HepG2 (cell line): ENCODE results near the gene AUTS2. TPM values are rescaled to one million over a fixed set of nuclear protein-coding genes. Genes with fewer than 3 reads are reported as not detected.

ENCODE experiments used
- ATAC-seq: fragments of 200-7000 bp; cut with Tn5 transposase; 3 replicates; pipeline ENCODE4 v1.9.1; 2020; ENCODE audit warnings: mild to moderate bottlenecking, moderate library complexity
- BruUV-seq: library from RNA; stranded (reverse); fragments of 400-500 nt; replicated peaks from 2 replicates; lab custom pipeline; 2021; lab: Mats Ljungman, UMichigan
- CTCF ChIA-PET: fragments of 300-600 bp; formaldehyde crosslinking; extraction: SDS; loops from one replicate; lab custom pipeline; 2021; ENCODE audit warnings: low total read pairs, inconsistent platforms, low intra/inter-chr PET ratio; lab: Yijun Ruan, JAX
- POLR2A ChIA-PET: fragments of 350-600 bp; sonication (Branson Sonifier 250); formaldehyde crosslinking; loops from one replicate; lab custom pipeline; 2020; ENCODE audit warnings: antibody characterized with exemption, inconsistent platforms; lab: Yijun Ruan, JAX
- DNase-seq: peaks from one replicate; pipeline ENCODE4 v3.0.0-alpha.2; 2015; ENCODE audit warnings: low spot score
- FAIRE-seq: peaks from 3 replicates; lab custom pipeline; 2011; peaks lifted over from hg19 to GRCh38; lab: Jason Lieb, UNC
- H2AFZ ChIP-seq: one replicate; pipeline ENCODE4 v1.6.1; 2011; ENCODE audit warnings: low read length, inconsistent platforms
- H3K27ac ChIP-seq: fragments of 300-600 bp; 3 replicates; pipeline ENCODE4 v1.8.0; 2011; ENCODE audit warnings: mixed run types, mild to moderate bottlenecking, mixed read lengths, low read length, inconsistent platforms; ENCODE audit not compliant: insufficient read depth; ENCODE audit errors: extremely low read length
- H3K27me3 ChIP-seq, 2 experiments: fragments of 200-600 bp in 1 of 2; 2 replicates in 1 of 2; 3 replicates in 1 of 2; pipeline versions ENCODE4 v1.6.0 to v1.8.0; 2011; ENCODE audit warnings: low read length in 2 of 2, mild to moderate bottlenecking in 2 of 2, moderate library complexity in 2 of 2, inconsistent platforms in 1 of 2; ENCODE audit not compliant: insufficient read depth in 2 of 2, control insufficient read depth in 1 of 2
- H3K36me3 ChIP-seq, 2 experiments: fragments of 200-600 bp in 1 of 2; replicated peaks in 1 of 2; 2 replicates in 1 of 2; 3 replicates in 1 of 2; pipeline versions ENCODE4 v1.5.1 to v1.8.0; 2011; ENCODE audit warnings: low read length in 2 of 2, inconsistent platforms in 1 of 2; ENCODE audit not compliant: insufficient read depth in 2 of 2, control insufficient read depth in 1 of 2
- H3K4me1 ChIP-seq: 2 replicates; pipeline ENCODE4 v1.5.1; 2012; ENCODE audit warnings: low read length, inconsistent platforms; ENCODE audit not compliant: insufficient read depth
- H3K4me2 ChIP-seq: 2 replicates; pipeline ENCODE4 v1.6.0; 2011; ENCODE audit warnings: low read depth, low read length, inconsistent platforms
- H3K4me3 ChIP-seq, 3 experiments: fragments of 200-600 bp in 1 of 3; sonication (generic), shearing (Covaris generic) in 1 of 3; replicated peaks in 1 of 3; 2 replicates each; pipeline ENCODE4 v1.5.1; 2011 to 2016; ENCODE audit warnings: low read length in 3 of 3, inconsistent platforms in 2 of 3, low read depth in 2 of 3, mild to moderate bottlenecking in 2 of 3, control low read depth in 1 of 3, mixed read lengths in 1 of 3; ENCODE audit not compliant: insufficient read depth in 1 of 3
- H3K79me2 ChIP-seq: one replicate; pipeline ENCODE4 v1.6.1; 2011; ENCODE audit warnings: low read length, inconsistent platforms; ENCODE audit not compliant: insufficient read depth
- H3K9ac ChIP-seq: 2 replicates; pipeline ENCODE4 v1.6.0; 2011; ENCODE audit warnings: mild to moderate bottlenecking, low read depth, low read length, inconsistent platforms; ENCODE audit not compliant: insufficient read depth
- H3K9me3 ChIP-seq: 2 replicates; pipeline ENCODE4 v1.5.1; 2012; ENCODE audit warnings: mild to moderate bottlenecking, low read length
- H4K20me1 ChIP-seq: 2 replicates; pipeline ENCODE4 v1.6.0; 2011; ENCODE audit warnings: inconsistent platforms, mild to moderate bottlenecking, low read length, moderate library complexity; ENCODE audit not compliant: insufficient read depth
- FIP1L1 ChIP-seq: fragments of 200-400 bp; formaldehyde crosslinking; IDR thresholded peaks from 2 replicates; pipeline ENCODE4 v1.6.1; 2018; ENCODE audit warnings: low read depth, mild to moderate bottlenecking, low read length, moderate library complexity, borderline replicate concordance; ENCODE audit not compliant: insufficient read depth
- IKZF4 ChIP-seq: sonication (generic); formaldehyde crosslinking; IDR thresholded peaks from 2 replicates; pipeline ENCODE4 v1.5.1; 2020; ENCODE audit warnings: borderline replicate concordance, mild to moderate bottlenecking, low read depth, missing genetic modification reagents; ENCODE audit errors: not compliant biosample characterization
- KAT2B ChIP-seq: fragments of 150-350 bp; IDR thresholded peaks from 2 replicates; pipeline ENCODE4 v1.6.1; 2014; ENCODE audit warnings: low read depth, low read length, borderline replicate concordance
- KDM2A ChIP-seq: sonication (generic); formaldehyde crosslinking; IDR thresholded peaks from 2 replicates; pipeline ENCODE4 v1.4.0; 2020; ENCODE audit warnings: low read depth, missing genetic modification reagents, borderline replicate concordance
- MIXL1 ChIP-seq: IDR thresholded peaks from 2 replicates; pipeline ENCODE4 v1.6.1; 2016
- NFE2L1 ChIP-seq: sonication (generic); formaldehyde crosslinking; IDR thresholded peaks from 2 replicates; pipeline ENCODE4 v1.4.0; 2020; ENCODE audit warnings: missing genetic modification reagents, mild to moderate bottlenecking, borderline replicate concordance
- SNAPC5 ChIP-seq: sonication (generic); formaldehyde crosslinking; IDR thresholded peaks from 2 replicates; pipeline ENCODE4 v1.8.1; 2023; ENCODE audit warnings: mild to moderate bottlenecking, missing genetic modification reagents, borderline replicate concordance
- SOX13 ChIP-seq, 3 experiments: fragments of 450-650 bp in 1 of 3; sonication (generic) in 1 of 3; formaldehyde crosslinking in 1 of 3; IDR thresholded peaks in 2 of 3; conservative IDR thresholded peaks in 1 of 3; 2 replicates each; pipeline versions ENCODE4 v1.5.0 to v1.6.1; 2016 to 2020; ENCODE audit warnings: antibody characterized with exemption in 1 of 3, mild to moderate bottlenecking in 1 of 3, missing compliant biosample characterization in 1 of 3, missing genetic modification reagents in 1 of 3, moderate library complexity in 1 of 3
- SP2 ChIP-seq: sonication (generic); formaldehyde crosslinking; IDR thresholded peaks from 2 replicates; pipeline ENCODE4 v1.5.1; 2020; ENCODE audit warnings: mild to moderate bottlenecking, missing genetic modification reagents
- SRY ChIP-seq: sonication (generic); formaldehyde crosslinking; IDR thresholded peaks from 2 replicates; pipeline ENCODE4 v1.8.0; 2022; ENCODE audit warnings: mild to moderate bottlenecking, missing genetic modification reagents
- TCF12 ChIP-seq, 2 experiments: fragments of 450-650 bp in 1 of 2; sonication (generic) in 1 of 2; formaldehyde crosslinking in 1 of 2; IDR thresholded peaks; 2 replicates each; pipeline versions ENCODE4 v1.6.1 to v1.8.0; 2017 to 2022; ENCODE audit warnings: antibody characterized with exemption in 1 of 2, mild to moderate bottlenecking in 1 of 2, missing genetic modification reagents in 1 of 2, moderate library complexity in 1 of 2
- TFE3 ChIP-seq: IDR thresholded peaks from 2 replicates; pipeline ENCODE4 v1.6.1; 2016
- THAP7 ChIP-seq: sonication (generic); formaldehyde crosslinking; IDR thresholded peaks from 2 replicates; pipeline ENCODE4 v1.8.1; 2023; ENCODE audit warnings: mild to moderate bottlenecking, missing genetic modification reagents
- ZNF256 ChIP-seq: sonication (generic); formaldehyde crosslinking; conservative IDR thresholded peaks from 2 replicates; pipeline ENCODE4 v1.4.0; 2020; ENCODE audit warnings: missing genetic modification reagents
- ZNF879 ChIP-seq: sonication (generic); formaldehyde crosslinking; IDR thresholded peaks from 2 replicates; pipeline ENCODE4 v1.8.1; 2023; ENCODE audit warnings: missing genetic modification reagents
- WGBS: methylation state at CpG from one replicate; pipeline ENCODE4 v1.1.6; 2017; ENCODE audit warnings: low lambda C conversion rate; 5-methylcytosine and 5-hydroxymethylcytosine counted together
- in situ Hi-C: cut with HindIII; loops from 2 replicates; pipeline ENCODE4 v1.10.0; 2017; ENCODE audit warnings: low pct_unique_long_range_greater_than_20kb; ENCODE audit not compliant: extremely low pct_ligation_motif_present
- intact Hi-C: fragments of 100-400 bp; cut with micrococcal nuclease; formaldehyde crosslinking; loops from one replicate; pipeline ENCODE4 v1.10.0; 2022; ENCODE audit not compliant: unreplicated experiment
- polyA plus RNA-seq, 8 experiments: library from polyadenylated mRNA; depleted of rRNA in 3 of 8; stranded (reverse) in 7 of 8; unstranded in 1 of 8; fragments of >200 nt; fragmentation: Illumina TruSeq in 4 of 8; extraction: Trizol in 4 of 8; gene quantifications; 2 replicates each; pipeline versions ENCODE4 v1.2.1 to v1.2.3, GENCODE V29; 2011 to 2016; ENCODE audit warnings: low read depth in 4 of 8, missing spikeins in 1 of 8, mixed read lengths in 1 of 8; ENCODE audit not compliant: insufficient read depth in 1 of 8
- total RNA-seq, 5 experiments: library from RNA; depleted of rRNA; stranded (reverse); fragments of >200 nt; fragmentation: Illumina TruSeq; extraction: Trizol; gene quantifications; 2 replicates each; pipeline ENCODE4 v1.2.3, GENCODE V29; 2016; ENCODE audit warnings: low read depth in 1 of 5

The AUTS2 gene
- total and polyA plus RNA-seq, 2 of the 13 experiments (the other 11 are each of a cell fraction or from before 2014, with no cell fraction given) = 0.38 TPM; not detected in 1

- TF ChIP-seq SOX13 (IDR thresholded peaks at IDR 0.05) = no peak
- no peak for TF ChIP-seq SOX13 (CRISPR knock-in tag; conservative IDR thresholded peaks at IDR 0.05 in 1 of 2, IDR thresholded peaks at IDR 0.05 in 1 of 2)
- no peak for TF ChIP-seq FIP1L1
- TF ChIP-seq SRY (CRISPR knock-in tag) = no peak
- no peak for TF ChIP-seq SP2 (CRISPR knock-in tag)
- no peak for TF ChIP-seq NFE2L1 (CRISPR knock-in tag)
- TF ChIP-seq KDM2A = no peak
- no peak for TF ChIP-seq TCF12 (IDR thresholded peaks at IDR 0.05)
- TF ChIP-seq TCF12 (CRISPR knock-in tag; IDR thresholded peaks at IDR 0.05) = no peak
- TF ChIP-seq ZNF879 (CRISPR knock-in tag) = no peak
- TF ChIP-seq THAP7 (CRISPR knock-in tag) = no peak
- TF ChIP-seq SNAPC5 = no peak
- no peak for TF ChIP-seq TFE3
- TF ChIP-seq ZNF256 (CRISPR knock-in tag) = no peak
- no peak for TF ChIP-seq KAT2B
- TF ChIP-seq IKZF4 (CRISPR knock-in tag) = no peak
- no peak for TF ChIP-seq MIXL1 (CRISPR knock-in tag)
- TF ChIP-seq, all 625 proteins: peak for 0
- intact Hi-C loops (no loop called here), in situ Hi-C loops (no loop called here)
- no peak overlapping the region for H3K4me3 ChIP-seq
- H3K27ac ChIP-seq = no peak overlapping the region
- ATAC-seq (no peak), FAIRE-seq (no peak), DNase-seq (no peak)
- no peaks in the 10 kb centered on the region for H3K9me3 ChIP-seq
- no peak overlapping the region for H3K4me2 ChIP-seq
- no peaks in the 10 kb centered on the region for H3K36me3 ChIP-seq
- H3K9ac ChIP-seq = no peak overlapping the region
- no TSS peak for BruUV-seq
- CTCF ChIA-PET = no interaction called here
- 50% methylated on average over 2 of the region's 2 CpGs for WGBS
- no peaks in the 10 kb centered on the region for H4K20me1 ChIP-seq
- no peaks in the 10 kb centered on the region for H3K79me2 ChIP-seq
- H3K27me3 ChIP-seq = no peaks in the 10 kb centered on the region
- POLR2A ChIA-PET = no interaction called here
- no peak overlapping the region for H2AFZ ChIP-seq
- H3K4me1 ChIP-seq = no peaks in the 10 kb centered on the region
Measured at GRCh38 chr7:70097645-70098044, 499.4 kb downstream of the AUTS2 start.
